ENCODE results near the gene F5.

DNA sequence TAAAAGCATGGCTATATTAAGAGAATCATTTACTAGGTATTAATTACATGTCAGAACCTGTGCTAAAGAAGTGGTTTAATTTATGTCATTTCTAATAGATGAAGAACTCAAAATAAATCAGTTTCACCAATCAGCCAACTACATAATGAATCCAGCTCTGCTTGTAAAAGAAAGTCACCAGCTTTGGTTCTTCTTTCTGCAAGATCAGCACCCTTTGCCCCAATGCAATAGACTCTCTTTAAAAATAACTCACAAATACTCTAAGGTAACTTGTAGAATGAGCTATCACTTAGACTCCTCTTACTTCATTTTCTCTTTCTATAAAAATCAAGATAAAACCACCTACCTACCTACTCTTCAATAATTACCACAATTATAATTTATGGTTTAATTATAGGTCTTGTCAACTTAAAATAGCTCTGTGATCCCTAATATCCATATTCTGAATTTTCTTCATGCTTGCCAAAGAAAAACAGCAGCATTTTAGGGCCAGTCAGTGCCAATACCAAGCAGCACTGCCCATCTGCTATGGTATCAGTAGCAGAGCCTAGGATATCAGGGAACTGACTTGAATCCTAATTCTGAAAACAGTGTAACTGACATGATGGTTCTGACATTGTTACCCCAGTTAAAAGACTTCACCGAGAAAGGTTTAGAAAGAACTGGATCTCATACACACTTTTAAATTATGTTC is 111.8 kb downstream of the F5 start:
- no peak for TF ChIP-seq EP300 (IDR thresholded peaks at IDR 0.05)
- TF ChIP-seq, protein P1, sequence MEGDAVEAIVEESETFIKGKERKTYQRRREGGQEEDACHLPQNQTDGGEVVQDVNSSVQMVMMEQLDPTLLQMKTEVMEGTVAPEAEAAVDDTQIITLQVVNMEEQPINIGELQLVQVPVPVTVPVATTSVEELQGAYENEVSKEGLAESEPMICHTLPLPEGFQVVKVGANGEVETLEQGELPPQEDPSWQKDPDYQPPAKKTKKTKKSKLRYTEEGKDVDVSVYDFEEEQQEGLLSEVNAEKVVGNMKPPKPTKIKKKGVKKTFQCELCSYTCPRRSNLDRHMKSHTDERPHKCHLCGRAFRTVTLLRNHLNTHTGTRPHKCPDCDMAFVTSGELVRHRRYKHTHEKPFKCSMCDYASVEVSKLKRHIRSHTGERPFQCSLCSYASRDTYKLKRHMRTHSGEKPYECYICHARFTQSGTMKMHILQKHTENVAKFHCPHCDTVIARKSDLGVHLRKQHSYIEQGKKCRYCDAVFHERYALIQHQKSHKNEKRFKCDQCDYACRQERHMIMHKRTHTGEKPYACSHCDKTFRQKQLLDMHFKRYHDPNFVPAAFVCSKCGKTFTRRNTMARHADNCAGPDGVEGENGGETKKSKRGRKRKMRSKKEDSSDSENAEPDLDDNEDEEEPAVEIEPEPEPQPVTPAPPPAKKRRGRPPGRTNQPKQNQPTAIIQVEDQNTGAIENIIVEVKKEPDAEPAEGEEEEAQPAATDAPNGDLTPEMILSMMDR (IDR thresholded peaks at IDR 0.05) = no peak
- TF ChIP-seq POLR2A (IDR thresholded peaks at IDR 0.05) = no peak
- TF ChIP-seq POLR2AphosphoS5 (IDR thresholded peaks at IDR 0.05) = no peak

Data from sigmoid colon (tissue), 4 donors.